GM10847 (cell line): Measurements from ENCODE around the gene CLSTN1.

Experiments
- POLR2A ChIP-seq: IDR thresholded peaks from 2 replicates; pipeline ENCODE4 v1.6.1; 2011; ENCODE audit not compliant: insufficient read length; ENCODE audit errors: extremely low read depth

Gene CLSTN1

GRCh38 chr1:9823943-9824701, at the start of gene CLSTN1:
Gene CLSTN1 (minus strand): TSS chr1:9823965. CDS start chr1:9823733, 232 bp downstream.
- no peak for TF ChIP-seq POLR2A

GRCh38 chr1:9873385-9873784, 49.6 kb upstream of the CLSTN1 start:
- no peak for TF ChIP-seq POLR2A

GRCh38 chr1:9872430-9873165, 48.8 kb upstream of the CLSTN1 start:
- no peak for TF ChIP-seq POLR2A

GRCh38 chr1:9871707-9872425, 48.1 kb upstream of the CLSTN1 start:
- TF ChIP-seq POLR2A: no peak

GRCh38 chr1:9871021-9871420, 47.3 kb upstream of the CLSTN1 start:
- no peak for TF ChIP-seq POLR2A

GRCh38 chr1:9870572-9870971, 46.8 kb upstream of the CLSTN1 start:
- TF ChIP-seq POLR2A: no peak

- no peak for TF ChIP-seq POLR2A
Measured at GRCh38 chr1:9869831-9870251, 46.1 kb upstream of the CLSTN1 start.

GRCh38 chr1:9868244-9868590, 44.5 kb upstream of the CLSTN1 start:
- no peak for TF ChIP-seq POLR2A

GRCh38 chr1:9867408-9868243, 43.9 kb upstream of the CLSTN1 start:
- TF ChIP-seq POLR2A: no peak

- no peak for TF ChIP-seq POLR2A
Measured at GRCh38 chr1:9866836-9867235, 43.1 kb upstream of the CLSTN1 start.

- no peak for TF ChIP-seq POLR2A
Measured at GRCh38 chr1:9865724-9866123, 42.0 kb upstream of the CLSTN1 start.

- no peak for TF ChIP-seq POLR2A
Measured at GRCh38 chr1:9863371-9863770, 39.6 kb upstream of the CLSTN1 start.

GRCh38 chr1:9861360-9861759, 37.6 kb upstream of the CLSTN1 start:
- no peak for TF ChIP-seq POLR2A

GRCh38 chr1:9860887-9861286, 37.1 kb upstream of the CLSTN1 start:
- no peak for TF ChIP-seq POLR2A
